NCI-H1436 treated with DMSO at 0.1 percent for 48 hours (cell line): ENCODE measurements around the gene KCNJ6.

Experiments used
- DNase-seq: peaks from one replicate; lab custom pipeline; 2025; lab: John Stamatoyannopoulos, UW

Gene KCNJ6

GRCh38 chr21:37819372-37819771 is 96.9 kb downstream of the KCNJ6 start:
- no peak for DNase-seq

DNA sequence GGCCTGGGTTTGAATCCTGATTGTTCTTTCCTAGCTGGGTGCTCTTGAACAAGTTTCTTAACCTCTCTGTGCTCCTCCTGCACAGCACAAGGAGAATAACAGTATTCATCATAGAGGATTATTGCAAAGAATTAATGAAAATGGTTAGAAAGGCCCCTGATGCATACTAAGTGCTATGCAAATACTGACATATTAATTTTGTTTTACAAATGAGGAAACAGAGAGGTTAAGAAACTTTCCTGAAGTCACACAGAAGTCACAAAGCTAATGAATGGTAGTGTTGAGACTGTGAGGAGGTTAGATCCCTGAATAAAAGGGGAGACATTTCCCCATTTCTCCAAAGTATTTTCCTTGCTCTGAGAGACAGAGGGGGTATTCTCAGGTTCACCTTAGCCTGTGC is 99.0 kb downstream of the KCNJ6 start:
- no peak for DNase-seq

DNA sequence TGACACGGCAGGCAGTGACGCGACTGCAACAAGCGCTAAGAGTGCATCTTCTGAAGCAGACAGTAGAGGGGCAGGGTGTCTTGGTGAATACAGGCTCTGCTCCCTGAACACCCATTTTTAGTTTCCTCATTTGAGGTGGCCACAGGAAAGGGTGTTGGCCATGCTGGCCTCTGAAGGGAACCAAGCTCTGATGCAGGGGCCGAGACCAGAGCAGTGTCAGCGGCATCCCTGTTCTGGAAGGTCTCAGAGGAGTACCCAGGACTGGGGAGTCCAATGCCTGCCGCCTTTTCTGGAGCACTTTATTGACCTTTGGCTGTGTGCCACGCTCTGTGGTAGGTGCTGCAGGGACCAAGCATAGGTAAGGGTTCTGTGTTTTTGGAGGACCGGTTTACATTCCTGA is 100.4 kb downstream of the KCNJ6 start:
- DNase-seq: no peak

- no peak for DNase-seq
These were observed 104.5 kb downstream of the KCNJ6 start for GRCh38 chr21:37811711-37812110.

DNA sequence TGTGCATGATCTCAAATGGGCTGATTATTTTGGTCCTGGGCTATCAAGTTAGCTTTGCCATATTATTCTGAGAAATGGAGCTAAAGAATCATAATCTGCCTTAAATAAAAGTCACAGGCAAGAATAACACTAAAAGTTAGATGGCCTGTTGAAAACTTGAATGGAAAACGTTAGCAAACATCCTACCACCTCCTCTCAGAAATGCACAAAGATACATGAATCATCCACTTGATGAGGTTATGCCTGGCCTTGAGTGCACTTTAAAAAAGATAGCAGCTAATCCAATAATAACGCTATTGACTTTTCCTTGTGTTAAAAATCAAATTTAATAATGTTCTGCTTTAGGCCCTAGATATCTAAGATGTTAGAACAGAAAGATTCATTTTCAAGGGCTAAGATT is 108.0 kb downstream of the KCNJ6 start:
- no peak for DNase-seq

- no peak for DNase-seq
These were observed 111.0 kb downstream of the KCNJ6 start for GRCh38 chr21:37805266-37805665.

DNA sequence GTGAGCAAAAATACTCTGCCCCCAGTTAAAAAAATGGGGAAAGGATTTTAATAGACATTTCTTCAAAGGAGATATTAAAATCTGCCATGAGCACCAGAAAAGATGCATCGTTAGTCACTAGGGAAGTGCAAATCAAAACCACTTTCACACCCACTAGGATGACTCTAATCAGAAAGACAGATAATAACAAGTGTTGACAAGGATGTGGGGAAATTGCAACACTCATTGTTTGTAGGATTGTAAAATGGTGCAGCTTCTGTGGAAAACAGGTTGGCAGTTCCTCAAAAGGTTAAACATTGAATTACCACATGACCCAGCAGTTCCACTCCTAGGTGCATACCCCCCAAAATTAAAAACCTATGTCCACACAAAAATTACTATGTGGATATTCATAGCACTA is 112.3 kb downstream of the KCNJ6 start:
- no peak for DNase-seq

- DNase-seq: no peak
These were observed 113.1 kb downstream of the KCNJ6 start for GRCh38 chr21:37803101-37803651.

DNA sequence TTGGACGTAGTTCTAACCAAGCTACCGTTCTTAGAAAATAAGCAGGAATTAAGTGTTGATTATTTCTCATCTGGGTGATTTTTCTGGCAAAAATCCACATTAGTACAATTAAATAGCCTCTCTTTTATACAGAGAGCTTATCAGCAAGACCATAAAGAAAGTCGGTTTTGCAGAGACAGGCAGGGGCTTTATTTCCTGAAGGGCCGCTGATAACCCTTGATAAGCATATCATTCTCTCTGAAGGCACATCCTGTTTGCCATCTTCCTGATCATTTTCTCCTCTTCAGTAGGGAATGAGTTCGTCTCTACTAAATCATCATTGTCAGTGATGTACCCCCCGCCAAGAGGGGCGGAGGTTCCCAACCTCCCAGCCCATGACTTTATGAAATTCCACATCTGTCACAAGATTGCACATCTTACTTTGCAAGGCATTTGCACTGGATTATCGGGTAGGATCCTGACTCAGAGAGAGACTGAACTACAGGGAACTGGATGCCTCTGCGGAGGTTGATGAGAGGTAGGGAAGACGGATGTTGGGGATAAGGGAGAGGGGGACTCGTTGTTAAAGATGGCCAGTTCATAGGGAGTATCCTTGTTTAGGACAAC is 115.7 kb downstream of the KCNJ6 start:
- no peak for DNase-seq

- no peak for DNase-seq
These were observed 116.2 kb downstream of the KCNJ6 start for GRCh38 chr21:37800057-37800455.

GRCh38 chr21:37799211-37800056 is 116.8 kb downstream of the KCNJ6 start:
- DNase-seq: no peak

GRCh38 chr21:37797403-37797802 is 118.9 kb downstream of the KCNJ6 start:
- DNase-seq: no peak

GRCh38 chr21:37796011-37796410 is 120.2 kb downstream of the KCNJ6 start:
- DNase-seq: no peak

DNA sequence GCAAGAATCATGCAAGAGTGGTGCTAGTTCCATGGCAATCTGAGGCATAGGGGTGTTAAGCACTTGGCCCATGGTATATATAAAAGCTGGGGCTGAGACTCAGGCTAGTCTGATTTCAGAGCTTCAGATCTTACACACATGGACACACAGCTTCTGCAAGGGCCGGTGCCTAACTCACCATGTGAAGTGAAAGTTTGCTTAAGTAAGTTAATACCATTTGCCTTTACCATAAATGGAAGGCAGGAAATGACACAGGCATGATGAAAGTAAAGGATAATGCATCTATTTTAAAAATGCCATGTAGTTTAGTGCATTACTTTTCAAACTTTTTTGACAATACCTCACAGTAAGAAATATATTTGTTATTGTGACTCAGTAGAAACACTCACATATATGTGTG is 122.6 kb downstream of the KCNJ6 start:
- DNase-seq: no peak

- no peak for DNase-seq
These were observed 124.2 kb downstream of the KCNJ6 start for GRCh38 chr21:37792046-37792445.

- no peak for DNase-seq
These were observed 125.4 kb downstream of the KCNJ6 start for GRCh38 chr21:37790905-37791304.

GRCh38 chr21:37788503-37788902 is 127.8 kb downstream of the KCNJ6 start:
- DNase-seq: no peak

DNA sequence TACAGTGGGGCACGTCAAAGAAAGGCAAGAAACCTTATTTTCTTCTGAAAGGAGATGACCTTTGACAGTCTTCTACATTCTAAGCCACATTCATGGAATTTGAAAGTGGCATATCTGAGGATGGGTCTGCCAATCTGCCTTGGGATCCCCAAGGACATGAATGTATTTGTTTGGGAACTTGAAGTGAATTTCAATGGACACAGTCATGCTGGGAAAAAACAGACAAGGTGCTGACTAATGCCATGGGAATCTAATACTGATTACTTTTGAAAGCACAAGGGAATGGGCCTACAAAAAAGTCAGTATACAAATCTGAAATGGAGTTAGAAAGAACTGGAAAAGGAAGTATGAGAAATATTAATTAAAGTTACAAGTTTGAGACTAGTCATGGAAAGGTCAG is 128.8 kb downstream of the KCNJ6 start:
- DNase-seq: no peak

GRCh38 chr21:37784591-37785318 is 131.5 kb downstream of the KCNJ6 start:
- DNase-seq: no peak

GRCh38 chr21:37783016-37783415 is 133.2 kb downstream of the KCNJ6 start:
- no peak for DNase-seq

DNA sequence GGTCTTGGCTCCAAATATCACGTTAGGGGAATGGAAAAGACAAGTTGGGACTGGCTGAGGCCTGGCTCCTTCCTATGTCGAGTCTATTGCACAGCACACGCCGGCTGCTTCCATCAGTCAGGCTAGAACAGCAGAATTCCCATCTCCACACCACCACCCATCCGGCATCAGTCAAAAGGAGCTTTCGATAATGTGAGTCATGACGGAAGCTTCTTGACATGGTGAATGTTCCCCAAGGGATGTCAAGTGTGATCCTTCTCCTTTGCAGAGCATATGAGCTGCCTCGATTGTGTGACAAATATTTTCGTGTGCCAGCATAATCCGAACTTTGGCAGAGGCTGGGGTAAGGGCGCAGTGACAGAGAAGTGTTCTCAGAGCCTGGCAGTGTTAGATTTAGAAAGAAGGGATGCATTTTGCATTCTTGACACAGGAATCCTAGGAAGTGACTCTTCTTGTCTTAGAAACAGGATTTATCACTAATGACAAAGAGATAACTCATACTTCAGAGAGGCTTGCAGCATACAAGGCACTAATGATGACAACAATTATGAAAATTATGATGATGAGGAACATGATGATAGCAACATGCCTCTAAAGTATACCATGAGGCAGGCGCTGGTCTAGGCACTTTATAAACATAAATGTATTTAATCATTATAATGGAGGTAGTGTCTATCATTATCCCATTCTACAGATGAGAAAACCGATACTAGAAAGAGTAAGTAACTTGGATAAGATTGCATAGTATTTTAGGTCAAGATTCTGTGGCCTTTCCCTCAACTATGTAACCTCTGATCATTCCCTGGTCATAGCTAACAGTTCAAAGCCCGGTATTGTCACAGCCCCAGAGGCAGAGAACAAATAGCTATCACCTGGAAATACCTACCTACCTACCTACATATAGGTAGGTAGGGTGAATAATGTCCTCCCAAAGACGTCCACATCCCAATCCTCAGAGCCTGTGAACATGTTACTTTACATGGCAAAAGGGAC is 135.0 kb downstream of the KCNJ6 start:
- DNase-seq: no peak

GRCh38 chr21:37771181-37771580 is 145.1 kb downstream of the KCNJ6 start:
- no peak for DNase-seq
